Renal cortical epithelial cell (primary cell): ENCODE measurements around the gene GTPBP8. TPM values are rescaled to one million over a fixed set of nuclear protein-coding genes. Genes with fewer than 3 reads are reported as not detected.
"Not testable (repeated sequence)": the region's sequence is repeated elsewhere in the genome, so short reads cannot be mapped to it uniquely, and the experiment has no call there.

Experiments
- DNase-seq: peaks from one replicate; pipeline ENCODE4 v3.0.0-alpha.2; 2011; ENCODE audit warnings: low read depth
- total RNA-seq: library from RNA; depleted of rRNA; stranded (reverse); fragments of >200 nt; gene quantifications from 2 replicates; pipeline ENCODE4 v1.2.3, GENCODE V29; 2014

The GTPBP8 gene
- total RNA-seq, 1 donor from 2014 or later, result 33.1 TPM

GRCh38 chr3:113000691-113001090 lies 9.9 kb downstream of the GTPBP8 start:
- peak; percentile 41 for DNase-seq

GRCh38 chr3:113002037-113002436 lies 11.3 kb downstream of the GTPBP8 start:
- no peak for DNase-seq

GRCh38 chr3:113002679-113003078 lies 11.9 kb downstream of the GTPBP8 start:
- DNase-seq, result no peak

- no peak for DNase-seq
These were observed 14.8 kb downstream of the GTPBP8 start for GRCh38 chr3:113005611-113006010.

GRCh38 chr3:113006359-113007056 lies 15.7 kb downstream of the GTPBP8 start:
- no peak for DNase-seq

- DNase-seq, result no peak
These were observed 17.3 kb downstream of the GTPBP8 start for GRCh38 chr3:113008117-113008516.

GRCh38 chr3:113013593-113013992 lies 22.8 kb downstream of the GTPBP8 start:
- DNase-seq, result no peak

- peak; percentile 53 for DNase-seq
These were observed 27.9 kb downstream of the GTPBP8 start for GRCh38 chr3:113018536-113019181.

GRCh38 chr3:113019182-113020137 lies 28.7 kb downstream of the GTPBP8 start:
- peak; percentile 83 for DNase-seq

GRCh38 chr3:113021471-113021870 lies 30.7 kb downstream of the GTPBP8 start:
- no peak for DNase-seq

GRCh38 chr3:113034011-113034410 lies 43.2 kb downstream of the GTPBP8 start:
- no peak for DNase-seq

- DNase-seq, result peak; percentile 59
These were observed 44.7 kb downstream of the GTPBP8 start for GRCh38 chr3:113035387-113035982.

GRCh38 chr3:113038328-113038727 lies 47.5 kb downstream of the GTPBP8 start:
- no peak for DNase-seq

- peak; percentile 18 for DNase-seq
These were observed 48.8 kb downstream of the GTPBP8 start for GRCh38 chr3:113039546-113039945.

- no peak for DNase-seq
These were observed 49.4 kb downstream of the GTPBP8 start for GRCh38 chr3:113040231-113040630.

GRCh38 chr3:113043686-113044085 lies 52.9 kb downstream of the GTPBP8 start:
- no peak for DNase-seq

GRCh38 chr3:113046186-113046965 lies 55.6 kb downstream of the GTPBP8 start:
- not testable (repeated sequence) for DNase-seq

- DNase-seq, result peak; percentile 73
These were observed 60.5 kb downstream of the GTPBP8 start for GRCh38 chr3:113051302-113051711.
